SJCRH30 (cell line): ENCODE results near the gene YWHAB. TPM values are rescaled to one million over a fixed set of nuclear protein-coding genes. Genes with fewer than 3 reads are reported as not detected.
"Not testable (repeated sequence)": the region's sequence is repeated elsewhere in the genome, so short reads cannot be mapped to it uniquely, and the experiment has no call there.

Experiments
- DNase-seq, 2 experiments: peaks; one replicate each; pipeline ENCODE4 v3.0.0-alpha.2; 2015 to 2020
- H3K27ac ChIP-seq: fragments of 250-450 bp; sonication (Bioruptor Pico); 2 replicates; pipeline ENCODE4 v1.5.1; 2020; ENCODE audit warnings: mild to moderate bottlenecking, moderate library complexity
- H3K27me3 ChIP-seq: fragments of 250-450 bp; sonication (Bioruptor Pico); 2 replicates; pipeline ENCODE4 v1.5.1; 2020; ENCODE audit warnings: mild to moderate bottlenecking, moderate library complexity
- H3K36me3 ChIP-seq: fragments of 250-450 bp; sonication (Bioruptor Pico); 2 replicates; pipeline ENCODE4 v1.5.1; 2020; ENCODE audit warnings: mild to moderate bottlenecking, moderate library complexity
- H3K4me1 ChIP-seq: fragments of 250-450 bp; sonication (Bioruptor Pico); 2 replicates; pipeline ENCODE4 v1.5.1; 2020; ENCODE audit warnings: mild to moderate bottlenecking, moderate library complexity
- H3K4me3 ChIP-seq: fragments of 250-450 bp; sonication (Bioruptor Pico); 2 replicates; pipeline ENCODE4 v1.5.1; 2020; ENCODE audit warnings: mild to moderate bottlenecking, moderate library complexity
- H3K9me3 ChIP-seq: fragments of 250-450 bp; sonication (Bioruptor Pico); replicated peaks from 2 replicates; pipeline ENCODE4 v1.5.1; 2020; ENCODE audit warnings: mild to moderate bottlenecking, moderate library complexity
- total RNA-seq: library from RNA; depleted of rRNA; stranded (reverse); fragments of >200 nt; shearing (Covaris generic); gene quantifications from 2 replicates; pipeline ENCODE4 v1.2.3, GENCODE V29; 2014

YWHAB gene
- total RNA-seq, 1 experiment from 2014 or later: 151 TPM

DNA sequence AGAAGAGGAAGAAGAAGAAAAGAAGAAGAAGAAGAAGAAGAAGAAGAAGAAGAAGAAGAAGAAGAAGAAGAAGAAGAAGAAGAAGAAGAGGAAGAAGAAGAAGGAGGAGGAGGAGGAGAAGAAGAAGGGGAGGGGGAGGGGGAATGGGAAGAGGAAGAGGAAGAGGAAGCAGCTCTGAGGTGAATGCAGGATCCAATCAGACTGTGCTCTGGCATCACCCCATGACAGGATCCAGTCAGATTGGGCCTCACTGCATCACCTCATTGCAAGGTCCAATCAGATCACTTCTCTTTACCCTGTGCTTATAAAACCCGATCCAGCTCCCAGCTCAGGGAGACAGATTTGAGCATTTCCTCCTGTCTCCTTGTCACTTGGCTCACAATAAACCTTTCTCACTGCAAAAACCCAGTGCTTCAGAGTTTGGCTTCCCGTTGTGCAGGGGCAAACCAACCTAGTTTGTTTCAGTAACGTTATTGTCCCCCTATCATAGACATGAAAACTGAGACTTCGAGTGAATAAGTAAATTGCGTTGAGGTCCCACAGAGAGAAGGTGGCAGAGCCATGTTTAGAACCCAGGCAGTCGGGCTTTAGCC lies 28.6 kb upstream of the YWHAB start:
- no peak overlapping the region for H3K27ac ChIP-seq
- peaks cover 8% of the 10 kb centered on the region for H3K4me1 ChIP-seq
- H3K4me3 ChIP-seq: no peak overlapping the region
- no peaks in the 10 kb centered on the region for H3K36me3 ChIP-seq
- H3K9me3 ChIP-seq: no peaks in the 10 kb centered on the region
- no peaks in the 10 kb centered on the region; the same call in 1 of the 2 replicates for H3K27me3 ChIP-seq
- peak; percentile 21 to 51 for DNase-seq

DNA sequence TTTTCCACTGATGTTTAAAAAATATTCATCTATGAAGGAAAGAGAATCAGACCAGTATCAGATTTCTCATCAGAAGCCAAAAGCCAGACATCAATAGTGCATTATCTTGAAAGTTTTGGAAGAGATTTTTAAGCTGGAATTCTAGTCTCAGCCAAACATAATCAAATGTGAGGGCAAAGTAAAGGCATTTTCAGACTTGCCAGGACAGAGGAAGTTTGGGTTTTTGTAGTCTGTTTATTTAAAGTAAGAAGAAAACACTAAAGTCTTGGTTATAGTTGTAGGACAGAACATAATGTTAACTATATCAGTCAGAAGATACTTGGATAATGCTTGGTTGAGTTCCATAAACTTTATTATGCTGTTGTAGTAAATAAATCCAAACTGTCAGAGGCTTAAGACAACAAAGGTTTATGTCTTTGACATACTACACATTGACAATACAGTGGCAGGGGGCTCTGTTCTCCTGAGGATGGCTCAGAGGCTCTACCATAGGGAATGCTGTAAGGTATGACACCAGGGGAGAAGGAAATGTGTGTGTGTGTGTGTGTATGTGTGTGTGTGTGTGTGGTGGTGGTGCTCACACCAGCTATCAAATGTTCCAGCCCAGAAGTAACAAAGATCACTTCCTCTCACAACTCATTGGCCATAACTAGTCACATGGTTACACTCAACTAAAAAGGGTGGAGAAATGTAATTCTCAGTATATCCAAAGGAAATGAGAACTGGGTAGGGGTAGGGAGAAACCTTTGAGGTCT lies 26.7 kb upstream of the YWHAB start:
- DNase-seq: no peak
- Histone ChIP-seq H3K4me1 (peaks cover 8% of the 10 kb centered on the region), H3K27ac (no peak overlapping the region), H3K9me3 (no peaks in the 10 kb centered on the region), H3K27me3 (no peaks in the 10 kb centered on the region; the same call in 1 of the 2 replicates), H3K4me3 (no peak overlapping the region), H3K36me3 (no peaks in the 10 kb centered on the region)

DNA sequence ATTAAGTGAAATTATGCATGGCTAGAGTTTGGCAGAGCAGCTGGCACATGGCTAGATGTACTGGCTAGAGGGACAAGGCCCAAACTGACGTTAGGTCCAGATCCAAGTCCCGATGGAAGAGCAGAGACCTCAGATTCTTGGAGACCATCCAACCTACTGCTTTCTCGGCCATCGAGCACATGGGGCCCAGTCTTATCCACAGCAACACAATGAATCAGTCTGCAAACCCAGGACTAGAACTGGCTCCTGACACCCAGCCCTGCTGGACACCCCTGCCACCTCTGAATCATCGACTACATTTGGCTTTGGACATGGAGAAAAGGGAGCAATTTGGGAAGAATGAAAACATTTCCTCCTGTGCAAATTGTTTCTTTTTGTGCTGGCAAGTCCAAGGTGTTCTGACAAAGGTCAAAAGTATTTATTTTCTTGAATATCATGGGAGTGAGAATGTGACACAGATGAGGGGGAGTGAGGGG lies 23.9 kb upstream of the YWHAB start:
- DNase-seq: peak in 1 of 2 experiments; percentile 33
- peaks cover 4% of the 10 kb centered on the region for H3K4me1 ChIP-seq
- H3K27ac ChIP-seq: no peak overlapping the region
- H3K27me3 ChIP-seq: peaks cover 7% of the 10 kb centered on the region; the same call in 1 of the 2 replicates
- H3K4me3 ChIP-seq: no peak overlapping the region
- H3K36me3 ChIP-seq: no peaks in the 10 kb centered on the region
- no peaks in the 10 kb centered on the region for H3K9me3 ChIP-seq

DNA sequence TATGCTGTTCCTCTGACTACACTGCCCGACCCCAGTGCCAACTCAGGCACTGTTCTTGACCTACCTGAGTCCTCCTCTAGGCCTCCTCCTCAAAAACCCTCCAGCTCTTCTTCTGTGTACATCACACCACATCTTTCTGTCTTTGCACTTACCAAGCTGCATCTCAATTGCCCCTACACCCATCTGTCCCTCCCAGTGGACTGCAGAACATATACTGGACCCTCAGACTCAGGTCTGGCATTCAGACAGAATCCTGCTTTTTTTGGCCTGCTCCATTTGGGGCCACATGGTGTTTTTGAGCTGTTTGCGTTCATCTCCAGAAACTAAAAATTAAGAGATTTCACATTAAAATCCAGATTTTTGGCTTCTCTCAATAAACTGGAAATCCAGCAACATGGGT lies 23.2 kb upstream of the YWHAB start:
- no peak for DNase-seq

DNA sequence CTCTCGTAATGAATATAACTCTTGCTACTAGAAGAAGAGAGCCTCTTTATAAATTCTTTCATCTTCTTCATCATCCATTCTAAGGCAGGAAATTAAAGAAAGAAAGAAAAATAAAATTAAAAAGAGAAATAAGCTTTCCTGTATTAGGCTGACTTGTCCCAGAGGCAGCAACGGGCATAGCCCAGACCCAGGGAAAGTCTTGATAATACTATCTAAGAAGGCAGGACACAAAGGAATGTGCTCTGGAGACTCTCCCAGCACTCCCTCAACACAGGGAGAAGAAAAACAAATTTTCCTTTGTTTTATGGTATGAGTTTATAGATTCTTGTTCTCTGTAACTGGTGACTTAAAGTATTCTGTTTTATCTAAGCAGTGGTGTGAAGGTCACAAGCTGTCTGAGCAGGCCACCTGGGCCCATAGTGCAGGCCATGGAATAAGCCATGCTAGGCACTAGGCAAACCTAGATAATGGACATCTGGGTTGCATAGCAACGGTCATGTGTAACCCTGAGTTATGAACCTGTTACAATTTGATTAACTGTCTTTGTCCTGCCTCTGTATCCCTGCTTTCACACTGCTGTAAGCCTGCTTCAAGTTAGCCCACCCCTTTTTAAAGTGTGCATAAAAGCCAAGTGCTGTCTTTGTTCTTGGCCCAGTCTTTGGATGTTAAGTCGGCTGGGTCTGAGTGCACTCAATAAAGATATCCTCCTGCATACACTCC lies 22.0 kb upstream of the YWHAB start:
- not testable (repeated sequence) for DNase-seq, H3K9me3 ChIP-seq, H3K27ac ChIP-seq, H3K4me1 ChIP-seq, H3K36me3 ChIP-seq, H3K4me3 ChIP-seq
- H3K27me3 ChIP-seq: peaks cover 16% of the 10 kb centered on the region; the same call in 1 of the 2 replicates

More for the DNA sequence above, 23.2 kb upstream of the YWHAB start:
- Histone ChIP-seq H3K9me3 (no peaks in the 10 kb centered on the region), H3K36me3 (no peaks in the 10 kb centered on the region), H3K27me3 (peaks cover 14% of the 10 kb centered on the region; the same call in 1 of the 2 replicates), H3K27ac (no peak overlapping the region), H3K4me1 (peaks cover 4% of the 10 kb centered on the region; the same call in 1 of the 2 replicates), H3K4me3 (no peak overlapping the region)

DNA sequence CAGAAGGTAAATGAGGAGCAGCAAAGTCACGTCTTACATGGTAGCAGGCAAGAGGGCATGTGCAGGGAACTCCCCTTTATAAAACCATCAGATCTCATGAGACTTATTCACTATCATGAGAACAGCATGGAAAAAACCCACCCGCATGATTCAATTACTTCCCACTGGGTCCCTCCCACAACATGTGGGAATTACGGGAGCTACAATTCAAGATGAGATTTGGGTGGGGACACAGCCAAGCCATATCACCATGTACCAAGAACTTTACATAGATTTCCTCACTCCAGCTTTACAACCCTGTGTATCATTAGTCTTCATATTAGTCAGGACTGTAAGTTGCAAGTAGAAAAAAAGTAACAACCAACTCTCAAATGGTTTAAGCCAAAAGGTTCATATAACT lies 21.0 kb upstream of the YWHAB start:
- not testable (repeated sequence) for H3K36me3 ChIP-seq, H3K4me3 ChIP-seq, DNase-seq, H3K4me1 ChIP-seq, H3K9me3 ChIP-seq, H3K27ac ChIP-seq
- peaks cover 18% of the 10 kb centered on the region; the same call in 1 of the 2 replicates for H3K27me3 ChIP-seq

DNA sequence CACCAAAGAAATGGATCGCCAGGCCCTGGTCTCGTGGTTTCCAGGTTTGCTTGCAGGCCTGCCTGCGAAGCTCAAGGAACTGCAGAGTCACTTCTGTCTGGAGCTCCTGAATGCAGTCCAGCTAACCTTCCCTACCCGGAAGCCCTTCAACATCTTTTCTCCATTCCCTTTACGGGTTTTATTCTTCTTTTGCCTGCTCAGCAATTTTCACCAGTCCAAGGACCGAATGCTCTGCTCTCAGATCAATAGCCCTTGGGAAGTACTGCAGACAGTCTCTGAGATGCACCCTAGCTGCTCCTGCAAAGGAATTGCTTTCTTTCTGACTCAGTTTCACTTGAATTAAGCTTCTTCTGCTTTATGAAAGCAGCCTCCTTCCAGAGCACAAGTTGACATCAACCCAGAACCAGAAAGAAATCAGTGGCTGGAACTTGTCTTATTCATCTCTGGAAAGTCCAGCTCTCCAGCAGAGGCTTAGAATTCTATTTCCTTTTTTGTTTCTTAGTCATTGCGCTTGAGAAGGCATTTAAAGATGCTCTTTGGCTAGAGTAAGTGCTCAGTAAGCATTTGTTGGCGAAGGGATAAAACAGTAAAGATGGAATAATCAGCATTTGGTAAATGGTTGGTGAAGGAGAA lies 18.7 kb upstream of the YWHAB start:
- Histone ChIP-seq H3K36me3 (no peaks in the 10 kb centered on the region), H3K4me1 (no peaks in the 10 kb centered on the region), H3K4me3 (no peak overlapping the region), H3K9me3 (no peaks in the 10 kb centered on the region), H3K27ac (no peak overlapping the region), H3K27me3 (peaks cover 18% of the 10 kb centered on the region; the same call in 1 of the 2 replicates)
- DNase-seq: no peak

DNA sequence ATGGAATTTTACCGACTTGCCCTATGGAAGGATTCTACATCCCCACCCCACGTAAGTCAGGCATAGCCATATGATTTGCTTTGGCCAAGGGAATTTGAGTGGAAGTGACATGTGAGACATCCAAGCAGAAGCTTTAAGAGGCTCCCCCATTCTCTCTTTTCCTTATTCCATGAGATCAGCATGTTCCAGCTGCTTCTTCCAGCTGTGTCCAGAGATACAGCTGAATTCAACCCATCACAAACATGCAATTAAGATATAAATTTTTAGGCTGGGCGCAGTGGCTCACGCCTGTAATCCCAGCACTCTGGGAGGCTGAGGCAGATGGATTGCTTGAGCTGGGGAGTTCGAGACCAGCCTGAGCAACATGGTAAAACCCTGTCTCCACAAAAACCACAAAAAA lies 16.0 kb upstream of the YWHAB start:
- Histone ChIP-seq H3K27me3 (peaks cover 17% of the 10 kb centered on the region), H3K9me3 (no peaks in the 10 kb centered on the region), H3K4me1 (no peaks in the 10 kb centered on the region), H3K36me3 (no peaks in the 10 kb centered on the region), H3K4me3 (no peak overlapping the region), H3K27ac (no peak overlapping the region)
- DNase-seq: no peak

DNA sequence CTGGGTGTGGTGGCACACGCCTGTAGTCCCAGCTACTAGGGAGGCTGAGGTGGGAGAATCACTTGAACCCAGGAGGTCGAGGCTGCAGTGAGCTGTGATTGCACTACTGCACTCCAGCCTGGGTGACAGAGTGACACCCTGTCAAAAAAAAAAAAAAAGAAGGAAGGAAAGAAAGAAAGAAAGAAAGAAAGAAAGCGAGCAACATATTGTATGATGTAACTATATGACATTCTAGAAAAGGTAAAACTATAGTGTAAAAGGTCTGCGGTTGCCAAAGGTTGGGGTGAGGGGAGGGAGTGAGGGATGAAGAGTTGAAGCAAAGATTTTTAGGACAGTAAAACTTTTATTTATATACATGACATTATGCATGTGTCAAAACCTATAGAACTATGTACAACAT lies 3.1 kb upstream of the YWHAB start:
- H3K36me3 ChIP-seq, H3K4me1 ChIP-seq, H3K27ac ChIP-seq, DNase-seq, H3K4me3 ChIP-seq, H3K9me3 ChIP-seq, H3K27me3 ChIP-seq: not testable (repeated sequence)

DNA sequence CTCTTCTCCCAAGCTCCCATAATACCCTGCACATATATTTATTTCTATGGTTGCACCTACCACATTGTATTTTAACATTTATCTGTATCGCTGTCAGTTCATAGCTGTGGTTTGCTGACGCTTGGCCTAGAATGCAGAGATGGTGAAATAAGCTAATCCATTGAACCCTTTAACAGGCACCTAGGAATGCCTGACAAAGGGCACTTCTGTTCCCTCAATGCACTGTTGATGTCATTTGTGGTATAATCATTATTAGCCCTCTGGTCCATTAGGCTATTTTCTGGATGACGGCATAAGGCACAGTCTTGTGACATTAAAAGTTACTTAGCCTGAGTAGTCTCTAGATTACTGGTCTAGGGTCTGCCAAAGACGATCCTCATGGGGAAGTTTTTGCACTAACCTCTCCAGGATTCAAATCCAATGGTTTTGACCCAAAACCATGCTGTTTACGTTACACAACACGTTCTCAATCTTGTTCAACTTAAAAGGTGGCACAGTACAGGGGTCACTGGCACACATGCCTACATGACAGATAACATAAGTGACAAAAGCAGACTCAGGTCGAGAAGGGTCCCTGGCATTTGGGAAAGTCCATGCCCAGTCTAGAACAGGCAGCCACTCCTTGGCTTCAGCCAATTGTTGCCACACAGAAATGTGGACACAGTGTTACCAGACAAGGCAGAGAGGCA lies 2.1 kb upstream of the YWHAB start:
- Histone ChIP-seq H3K36me3 (peaks cover 7% of the 10 kb centered on the region), H3K9me3 (no peaks in the 10 kb centered on the region), H3K27ac (no peak overlapping the region), H3K4me1 (peaks cover 9% of the 10 kb centered on the region), H3K27me3 (no peaks in the 10 kb centered on the region), H3K4me3 (no peak overlapping the region)
- DNase-seq: peak in 1 of 2 experiments; percentile 43

DNA sequence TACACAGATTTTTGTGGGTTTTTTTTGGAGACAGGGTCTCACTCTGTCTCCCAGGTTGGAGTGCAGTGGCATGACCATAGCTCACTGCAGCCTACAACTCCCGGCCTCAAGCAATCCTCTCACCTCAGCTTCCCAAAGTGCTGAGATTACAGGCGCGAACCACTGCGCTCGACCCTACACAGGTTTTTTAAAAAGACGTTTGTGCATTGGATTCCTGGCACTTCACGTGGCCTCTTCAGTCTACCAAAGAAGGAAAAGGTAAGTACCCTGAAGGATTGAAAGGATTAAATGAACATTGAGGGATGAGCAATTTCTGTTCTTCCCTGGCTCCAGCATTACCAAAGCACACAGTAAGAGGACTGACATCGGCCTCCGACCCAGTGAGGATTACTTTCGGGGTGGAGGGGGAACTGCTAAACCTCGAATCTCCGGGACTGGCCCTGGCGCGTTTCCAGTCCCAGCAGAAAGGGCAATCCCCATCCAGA lies 556 bp upstream of the YWHAB start:
- Histone ChIP-seq H3K4me3 (peak overlapping the region; percentile 99), H3K4me1 (peaks cover 9% of the 10 kb centered on the region), H3K27me3 (no peaks in the 10 kb centered on the region), H3K9me3 (no peaks in the 10 kb centered on the region), H3K36me3 (peaks cover 19% of the 10 kb centered on the region), H3K27ac (no peak overlapping the region; the same call in 1 of the 2 replicates)
- peak in 1 of 2 experiments; percentile 16 for DNase-seq

DNA sequence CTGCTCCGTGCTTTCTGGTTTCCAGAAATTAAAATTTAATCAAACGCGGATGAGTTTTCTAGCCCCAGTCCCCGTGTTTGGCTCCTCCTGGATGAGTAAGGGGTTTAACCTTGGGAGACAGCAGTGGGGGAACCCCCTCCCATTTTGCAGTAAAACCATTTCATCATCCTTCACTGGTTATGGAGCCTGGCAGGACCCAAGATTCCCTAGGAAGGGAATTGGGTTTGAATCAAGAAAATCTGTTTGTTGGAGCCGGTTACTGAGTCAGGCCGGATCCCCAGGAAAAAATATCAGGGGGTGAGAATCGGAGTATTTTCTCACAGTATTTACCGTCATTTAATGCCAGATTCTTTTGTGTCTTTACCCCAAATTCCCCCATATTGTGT lies 754 bp downstream of the YWHAB start:
- Histone ChIP-seq H3K9me3 (no peaks in the 10 kb centered on the region), H3K36me3 (peaks cover 24% of the 10 kb centered on the region), H3K27me3 (no peaks in the 10 kb centered on the region), H3K27ac (peak overlapping the region; percentile 85), H3K4me1 (peaks cover 9% of the 10 kb centered on the region), H3K4me3 (peak overlapping the region; percentile 99)
- DNase-seq: no peak

DNA sequence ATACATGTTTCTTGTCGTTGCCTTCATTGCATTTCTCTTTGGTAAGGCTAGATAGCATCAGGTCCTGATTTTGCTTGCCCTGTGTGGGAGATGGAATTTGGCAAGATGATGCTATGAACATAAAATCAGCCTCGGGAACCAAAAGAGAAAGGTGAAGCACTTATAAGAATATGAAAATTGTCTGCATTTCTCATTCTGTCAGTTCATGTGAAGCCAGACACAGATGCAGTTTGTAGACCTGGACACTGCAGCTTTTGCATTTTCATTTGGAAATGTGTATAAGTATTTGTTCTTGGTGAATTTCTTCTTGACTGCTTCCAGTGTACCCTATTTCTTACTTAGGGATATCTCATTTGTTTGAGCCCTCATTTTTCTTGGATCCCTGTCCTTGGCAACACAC lies 1.3 kb downstream of the YWHAB start:
- Histone ChIP-seq H3K27ac (no peak overlapping the region), H3K4me1 (peaks cover 9% of the 10 kb centered on the region), H3K4me3 (peak overlapping the region; percentile 99), H3K9me3 (no peaks in the 10 kb centered on the region), H3K36me3 (peaks cover 30% of the 10 kb centered on the region), H3K27me3 (no peaks in the 10 kb centered on the region)
- no peak for DNase-seq

DNA sequence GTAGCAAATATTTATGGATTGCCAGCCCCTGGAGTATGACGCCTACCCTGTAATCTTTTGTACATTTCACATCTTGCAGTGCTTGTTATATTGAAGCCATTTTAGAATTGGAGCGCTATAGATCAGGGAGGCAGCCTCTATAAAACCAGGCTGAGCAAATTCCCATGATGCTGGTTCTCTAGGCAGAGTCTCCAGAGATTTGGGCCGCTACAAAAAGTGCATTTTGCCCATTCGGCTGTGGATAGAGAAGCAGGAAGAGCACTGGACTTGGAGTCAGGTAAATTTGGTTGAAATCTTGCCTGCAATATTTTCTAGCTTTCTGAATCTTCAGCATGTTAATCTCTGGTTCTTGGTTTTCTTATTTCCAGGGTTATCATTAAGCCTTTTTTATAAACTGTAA lies 2.0 kb downstream of the YWHAB start:
- H3K4me1 ChIP-seq: peaks cover 9% of the 10 kb centered on the region
- H3K36me3 ChIP-seq: peaks cover 35% of the 10 kb centered on the region
- H3K27ac ChIP-seq: no peak overlapping the region
- H3K27me3 ChIP-seq: no peaks in the 10 kb centered on the region
- H3K9me3 ChIP-seq: no peaks in the 10 kb centered on the region
- peak overlapping the region; percentile 99; the same call in 1 of the 2 replicates for H3K4me3 ChIP-seq
- no peak for DNase-seq
